ENCODE data around the gene RSBN1L. TPM values are rescaled to one million over a fixed set of nuclear protein-coding genes. Genes with fewer than 3 reads are reported as not detected.

Gene RSBN1L
- total and polyA plus RNA-seq, 2 donors (not counting 3 experiments of a cell fraction or from before 2014, with no cell fraction given) = 3.0 to 13.1 TPM

DNA sequence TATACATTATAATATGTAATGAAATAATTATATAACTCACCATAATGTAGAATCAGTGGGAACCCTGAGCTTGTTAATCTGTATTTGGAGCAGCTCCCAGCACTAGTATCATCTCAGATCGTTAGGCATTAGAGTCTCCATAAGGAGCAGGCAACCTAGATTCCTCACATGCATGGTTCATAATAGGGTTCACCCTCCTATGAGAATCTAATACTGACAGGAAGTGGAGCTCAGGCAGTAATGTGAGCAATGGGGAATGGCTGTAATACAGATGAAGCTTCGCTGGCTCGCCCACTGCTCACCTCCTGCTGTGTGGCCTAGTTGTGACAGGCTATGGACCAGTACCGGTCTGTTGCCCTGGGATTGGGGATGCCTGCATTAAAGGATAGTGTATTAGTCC is 49.5 kb downstream of the RSBN1L start:
- DNase-seq (ENCODE audit: low read depth, low spot score) (no peak), FAIRE-seq (peak; percentile 12)
- Histone ChIP-seq H3K9me1 (replicated peaks; ENCODE audit: control insufficient read depth, extremely low read depth, insufficient read depth, low read length) (no peaks in the 10 kb centered on the region), H3K4me2 (ENCODE audit: insufficient read depth, low read length) (no peak overlapping the region), H3K27ac (ENCODE audit: insufficient read depth, low read depth, low read length) (no peak overlapping the region), H3K4me3 (replicated peaks in 1 of 3; ENCODE audit: insufficient read depth in 1 of 3, low read depth in 1 of 3, low read length in 3 of 3) (no peak overlapping the region), H4K20me1 (replicated peaks; ENCODE audit: control insufficient read depth, extremely low read depth, insufficient read depth, low read length) (no peaks in the 10 kb centered on the region), H3K9ac (replicated peaks; ENCODE audit: extremely low read depth, insufficient read depth, low read length) (no peak overlapping the region), H3K27me3 (ENCODE audit: control insufficient read depth in 2 of 2, insufficient read depth in 2 of 2, low read length in 2 of 2) (no peaks in the 10 kb centered on the region), H3K9me3 (replicated peaks; ENCODE audit: control insufficient read depth, insufficient read depth, low read length) (no peaks in the 10 kb centered on the region), H3K36me3 (ENCODE audit: control insufficient read depth in 2 of 2, extremely low read depth in 1 of 2, insufficient read depth in 2 of 2, low read length in 2 of 2) (peaks cover 0 to 3% of the 10 kb centered on the region in 2 experiments), H2AFZ (ENCODE audit: low read depth, low read length) (no peak overlapping the region), H3K4me1 (ENCODE audit: control insufficient read depth, extremely low read depth, insufficient read depth, low read length) (no peaks in the 10 kb centered on the region), H3K79me2 (ENCODE audit: control insufficient read depth, insufficient read depth, low read length) (peaks cover 2% of the 10 kb centered on the region)
- POLR2A ChIA-PET = no interaction called here
- no peak for TF ChIP-seq CTCF (IDR thresholded peaks at IDR 0.05; ENCODE audit: extremely low read depth in 1 of 2, insufficient read depth in 1 of 2, low read depth in 1 of 2, low read length in 2 of 2)
- no peak for TF ChIP-seq GATA2 (IDR thresholded peaks at IDR 0.05; ENCODE audit: insufficient read depth, insufficient read length, low read depth, low read length)
- TF ChIP-seq EZH2 (IDR thresholded peaks at IDR 0.05; ENCODE audit: borderline replicate concordance, low read depth, low read length, severe bottlenecking) = no peak
- TF ChIP-seq JUN (IDR thresholded peaks at IDR 0.05; ENCODE audit: borderline replicate concordance, insufficient read depth, insufficient read length, low read depth) = no peak
- TF ChIP-seq POLR2A (IDR thresholded peaks at IDR 0.05; ENCODE audit: low read depth, low read length) = no peak
- TF ChIP-seq MAX (IDR thresholded peaks at IDR 0.05; ENCODE audit: insufficient read depth, insufficient read length) = no peak
- TF ChIP-seq POLR2AphosphoS5 (IDR thresholded peaks at IDR 0.05; ENCODE audit: insufficient read depth, low read depth, low read length) = no peak
- TF ChIP-seq MYC (IDR thresholded peaks at IDR 0.05; ENCODE audit: low read depth, low read length) = no peak
- no peak for TF ChIP-seq FOS (IDR thresholded peaks at IDR 0.05; ENCODE audit: borderline replicate concordance, insufficient read depth, low read length)
- no TSS peak for BruUV-seq (replicated peaks)
- intact Hi-C loops (cut with micrococcal nuclease) (no loop called here), dilution Hi-C loops (cut with MboI; ENCODE audit: extremely low pct_ligation_motif_present, low sequenced_read_pairs) (no loop called here)
- CTCF ChIA-PET = interaction anchor here (1.1 to 1.4 kb wide), 2 partner anchors 9 to 23 kb away, joined by 3 read pairs; no protein-coding TSS in a partner anchor
